ENCODE measurements around the gene OAS3. TPM values are rescaled to one million over a fixed set of nuclear protein-coding genes. Genes with fewer than 3 reads are reported as not detected.
"Not testable (repeated sequence)": the region's sequence is repeated elsewhere in the genome, so short reads cannot be mapped to it uniquely, and the experiment has no call there.

Gene OAS3
- total RNA-seq, 1 donor: 3.9 TPM

DNA sequence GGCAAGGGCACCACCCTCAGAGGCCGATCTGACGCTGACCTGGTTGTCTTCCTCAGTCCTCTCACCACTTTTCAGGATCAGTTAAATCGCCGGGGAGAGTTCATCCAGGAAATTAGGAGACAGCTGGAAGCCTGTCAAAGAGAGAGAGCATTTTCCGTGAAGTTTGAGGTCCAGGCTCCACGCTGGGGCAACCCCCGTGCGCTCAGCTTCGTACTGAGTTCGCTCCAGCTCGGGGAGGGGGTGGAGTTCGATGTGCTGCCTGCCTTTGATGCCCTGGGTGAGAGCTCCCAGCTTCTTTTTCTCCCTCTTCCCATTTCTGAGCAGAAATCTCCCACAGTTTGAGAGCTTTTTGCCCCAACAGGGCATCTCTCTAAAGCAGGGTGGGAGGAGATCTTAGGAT lies 29.7 kb upstream of the OAS3 start:
- H3K4me3 ChIP-seq (ENCODE audit: low read depth, low read length): no peak overlapping the region
- no peak for DNase-seq (ENCODE audit: low read depth)
- TF ChIP-seq, protein P1, sequence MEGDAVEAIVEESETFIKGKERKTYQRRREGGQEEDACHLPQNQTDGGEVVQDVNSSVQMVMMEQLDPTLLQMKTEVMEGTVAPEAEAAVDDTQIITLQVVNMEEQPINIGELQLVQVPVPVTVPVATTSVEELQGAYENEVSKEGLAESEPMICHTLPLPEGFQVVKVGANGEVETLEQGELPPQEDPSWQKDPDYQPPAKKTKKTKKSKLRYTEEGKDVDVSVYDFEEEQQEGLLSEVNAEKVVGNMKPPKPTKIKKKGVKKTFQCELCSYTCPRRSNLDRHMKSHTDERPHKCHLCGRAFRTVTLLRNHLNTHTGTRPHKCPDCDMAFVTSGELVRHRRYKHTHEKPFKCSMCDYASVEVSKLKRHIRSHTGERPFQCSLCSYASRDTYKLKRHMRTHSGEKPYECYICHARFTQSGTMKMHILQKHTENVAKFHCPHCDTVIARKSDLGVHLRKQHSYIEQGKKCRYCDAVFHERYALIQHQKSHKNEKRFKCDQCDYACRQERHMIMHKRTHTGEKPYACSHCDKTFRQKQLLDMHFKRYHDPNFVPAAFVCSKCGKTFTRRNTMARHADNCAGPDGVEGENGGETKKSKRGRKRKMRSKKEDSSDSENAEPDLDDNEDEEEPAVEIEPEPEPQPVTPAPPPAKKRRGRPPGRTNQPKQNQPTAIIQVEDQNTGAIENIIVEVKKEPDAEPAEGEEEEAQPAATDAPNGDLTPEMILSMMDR (IDR thresholded peaks at IDR 0.05; ENCODE audit: insufficient read depth, low read length): no peak

DNA sequence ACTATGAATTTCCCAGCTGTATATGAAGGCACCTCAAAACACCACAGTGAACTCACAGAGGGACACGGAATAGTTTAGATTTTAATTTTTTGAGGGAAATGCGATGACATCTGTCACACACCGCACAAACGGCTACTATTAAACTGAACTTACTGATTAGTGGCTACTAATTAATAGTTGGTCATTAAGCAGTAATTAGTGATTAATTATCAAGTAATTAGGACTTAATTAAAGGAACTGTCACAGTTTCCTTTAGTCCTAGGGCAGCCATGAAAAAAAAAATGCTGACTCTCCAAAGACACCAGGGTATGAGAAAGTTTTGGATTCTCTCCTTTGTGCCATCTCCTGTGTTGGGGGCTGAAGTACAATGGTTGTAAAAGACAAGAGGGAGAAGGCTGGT lies 28.6 kb upstream of the OAS3 start:
- H3K4me3 ChIP-seq (ENCODE audit: low read depth, low read length): no peak overlapping the region
- TF ChIP-seq, protein P1 (IDR thresholded peaks at IDR 0.05; ENCODE audit: insufficient read depth, low read length): no peak
- no peak for DNase-seq (ENCODE audit: low read depth)

DNA sequence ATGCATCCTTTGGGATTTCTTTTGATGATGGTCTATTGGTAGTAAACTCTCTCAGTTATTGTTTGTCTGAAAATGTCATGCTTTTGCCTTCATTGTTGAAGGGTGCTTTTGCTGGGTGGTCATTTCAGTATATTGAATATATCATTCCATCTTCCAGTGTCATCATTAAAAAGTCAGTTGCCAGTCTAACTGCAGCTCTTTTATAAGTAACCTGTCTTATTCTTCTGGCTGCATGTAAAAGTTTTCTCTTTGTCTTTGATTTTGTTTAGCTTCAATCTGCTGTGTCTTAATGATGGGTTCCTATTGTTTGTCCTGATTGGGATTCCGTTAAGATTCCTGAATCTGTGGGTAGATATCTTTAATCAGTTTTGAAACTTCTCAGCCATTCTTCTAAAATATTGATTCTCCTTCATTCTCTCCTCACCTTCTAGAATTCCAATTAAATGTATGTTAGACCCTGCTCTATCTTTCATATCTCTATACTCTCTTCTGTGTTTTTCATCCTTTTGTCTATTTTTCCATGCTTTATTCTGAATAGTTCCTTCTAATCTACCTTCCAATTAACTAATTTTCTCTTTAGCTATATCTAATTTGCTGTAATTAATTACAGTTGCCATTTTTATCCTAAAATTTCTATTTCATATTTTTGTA lies 25.1 kb upstream of the OAS3 start:
- no peak for DNase-seq (ENCODE audit: low read depth)
- TF ChIP-seq, protein P1 (IDR thresholded peaks at IDR 0.05; ENCODE audit: insufficient read depth, low read length): no peak
- H3K4me3 ChIP-seq (ENCODE audit: low read depth, low read length): no peak overlapping the region

DNA sequence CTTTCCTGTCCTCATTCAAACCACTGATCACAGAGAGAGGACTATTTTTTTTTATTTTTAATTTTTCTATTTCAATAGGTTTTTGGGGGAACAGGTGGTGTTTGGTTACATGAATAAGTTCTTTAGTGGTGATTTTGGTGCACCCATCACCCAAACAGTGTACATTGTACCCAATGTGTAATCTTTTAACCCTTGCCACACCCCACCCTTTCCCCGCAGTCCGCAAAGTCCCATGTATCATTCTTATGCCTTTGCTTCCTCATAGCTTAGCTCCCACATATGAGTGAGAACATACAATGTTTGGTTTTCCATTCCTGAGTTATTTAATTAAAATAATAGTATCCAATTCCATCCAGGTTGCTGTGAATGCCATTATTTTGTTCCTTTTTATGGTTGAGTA lies 24.4 kb upstream of the OAS3 start:
- not testable (repeated sequence) for DNase-seq (ENCODE audit: low read depth); H3K4me3 ChIP-seq (ENCODE audit: low read depth, low read length)

DNA sequence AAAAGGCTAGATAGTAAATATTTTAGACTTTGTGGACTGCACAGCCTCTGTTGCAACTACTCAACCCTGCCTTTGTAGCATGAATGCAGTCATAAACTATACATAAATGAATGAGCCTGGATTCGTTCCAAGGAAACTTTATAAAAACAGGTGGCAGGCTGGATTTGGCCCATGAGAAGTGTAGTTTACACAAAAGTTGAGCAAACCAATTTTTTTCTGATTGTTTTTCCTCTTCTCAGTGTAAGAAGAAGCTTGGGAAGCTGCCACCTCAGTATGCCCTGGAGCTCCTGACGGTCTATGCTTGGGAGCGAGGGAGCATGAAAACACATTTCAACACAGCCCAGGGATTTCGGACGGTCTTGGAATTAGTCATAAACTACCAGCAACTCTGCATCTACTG lies 22.0 kb upstream of the OAS3 start:
- H3K4me3 ChIP-seq (ENCODE audit: low read depth, low read length): no peak overlapping the region
- TF ChIP-seq, protein P1 (IDR thresholded peaks at IDR 0.05; ENCODE audit: insufficient read depth, low read length): no peak
- DNase-seq (ENCODE audit: low read depth): no peak

DNA sequence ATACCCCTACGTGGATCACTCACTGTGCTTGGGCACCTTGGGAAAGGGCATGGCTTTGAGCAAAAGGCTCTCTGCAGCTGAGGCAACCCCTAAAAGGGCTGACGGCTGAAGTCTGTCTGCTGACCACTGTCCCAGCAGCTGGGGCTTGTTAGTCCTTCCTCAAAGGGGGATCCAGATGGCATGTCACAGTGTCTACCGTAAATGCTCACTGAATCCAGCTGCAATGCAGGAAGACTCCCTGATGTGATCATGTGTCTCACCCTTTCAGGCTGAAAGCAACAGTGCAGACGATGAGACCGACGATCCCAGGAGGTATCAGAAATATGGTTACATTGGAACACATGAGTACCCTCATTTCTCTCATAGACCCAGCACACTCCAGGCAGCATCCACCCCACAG lies 19.2 kb upstream of the OAS3 start:
- DNase-seq (ENCODE audit: low read depth): no peak
- no peak overlapping the region for H3K4me3 ChIP-seq (ENCODE audit: low read depth, low read length)
- TF ChIP-seq, protein P1 (IDR thresholded peaks at IDR 0.05; ENCODE audit: insufficient read depth, low read length): no peak

DNA sequence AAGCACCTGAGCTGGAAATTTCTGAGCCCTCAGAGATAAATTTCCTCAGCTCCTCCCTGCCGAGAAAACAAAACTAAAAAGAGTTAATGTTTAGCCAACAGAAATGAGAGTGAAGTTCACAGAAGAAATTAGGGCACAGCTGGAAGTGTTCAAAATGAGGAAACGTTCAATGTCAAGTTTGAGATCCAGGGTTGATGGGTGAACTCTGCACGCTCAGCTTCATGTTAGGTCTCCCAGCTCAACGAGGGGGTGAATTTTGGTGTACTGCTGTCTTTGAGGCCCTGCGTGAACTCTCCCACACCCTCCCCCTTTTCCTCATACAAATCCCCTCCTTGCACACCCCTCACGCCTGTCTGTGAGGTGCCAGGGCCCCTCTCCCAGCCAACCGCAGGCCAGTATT lies 13.3 kb upstream of the OAS3 start:
- TF ChIP-seq, protein P1 (IDR thresholded peaks at IDR 0.05; ENCODE audit: insufficient read depth, low read length): no peak
- no peak for DNase-seq (ENCODE audit: low read depth)
- no peak overlapping the region for H3K4me3 ChIP-seq (ENCODE audit: low read depth, low read length)

DNA sequence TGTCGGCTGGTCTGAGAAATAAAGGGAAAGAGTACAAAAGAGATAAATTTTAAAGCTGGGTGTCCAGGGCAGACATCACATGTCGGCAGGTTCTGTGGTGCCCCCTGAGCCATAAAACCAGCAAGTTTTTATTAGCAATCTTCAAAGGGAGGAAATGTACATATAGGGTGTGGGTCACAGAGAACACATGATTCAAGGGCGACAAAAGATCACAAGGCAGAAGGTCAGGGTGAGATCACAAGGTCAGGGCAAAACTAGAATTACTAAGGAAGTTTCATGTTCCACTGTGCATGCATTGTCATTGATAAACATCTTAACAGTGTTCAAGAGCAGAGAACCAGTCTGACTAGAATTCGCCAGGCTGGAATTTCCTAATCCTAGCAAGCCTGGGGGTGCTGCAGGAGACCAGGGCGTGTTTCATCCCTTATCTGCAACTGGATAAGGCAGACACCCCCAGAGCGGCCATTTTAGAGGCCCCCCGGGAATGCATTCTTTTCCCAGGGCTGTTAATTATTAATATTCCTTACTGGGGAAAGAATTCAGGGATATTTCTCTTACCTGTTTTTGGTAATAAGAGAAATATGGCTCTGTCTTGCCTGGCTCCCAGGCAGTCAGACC lies 11.7 kb upstream of the OAS3 start:
- H3K4me3 ChIP-seq (ENCODE audit: low read depth, low read length); DNase-seq (ENCODE audit: low read depth): not testable (repeated sequence)

Measured in fibroblast of the aortic adventitia (primary cell).